Uterus (tissue), 2 donors: ENCODE measurements around the gene HHAT.

ENCODE experiments used
- POLR2A ChIP-seq, 2 donors: fragments of 450-650 bp; IDR thresholded peaks; one replicate each; pipeline ENCODE4 v1.6.1; 2016; ENCODE audit warnings: antibody characterized with exemption in 2 of 2, mild to moderate bottlenecking in 1 of 2, moderate library complexity in 1 of 2
- TF ChIP-seq, protein P1 (sequence below), 4 experiments: fragments of 200-600 bp in 2 of 4; fragments of 450-650 bp in 2 of 4; sonication (generic) in 2 of 4; IDR thresholded peaks; one replicate each; pipeline ENCODE4 v1.5.1; 2016 to 2019; ENCODE audit warnings: antibody characterized with exemption in 4 of 4, mild to moderate bottlenecking in 2 of 4, moderate library complexity in 1 of 4

DNA sequence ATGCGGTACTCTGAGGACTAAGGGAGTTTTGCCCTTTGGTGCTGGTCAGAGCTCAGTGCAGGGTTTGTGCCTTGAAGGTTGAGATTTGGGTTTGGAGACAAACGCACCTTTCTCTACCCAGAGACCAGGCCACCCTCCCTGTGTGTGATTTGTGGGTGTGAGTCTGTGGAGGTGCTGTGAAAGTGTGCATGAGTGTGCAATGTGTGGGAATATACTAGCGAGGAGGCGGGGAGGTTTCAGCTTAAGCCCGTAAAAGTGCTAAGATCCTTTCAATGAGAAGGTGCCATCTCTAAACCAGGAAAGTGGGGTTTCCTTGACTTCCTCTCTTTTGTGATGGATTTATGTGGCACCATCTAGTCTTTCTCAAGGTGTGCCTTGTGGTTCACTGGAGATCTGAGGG, 225.7 kb downstream of the HHAT start:
- TF ChIP-seq, protein P1, sequence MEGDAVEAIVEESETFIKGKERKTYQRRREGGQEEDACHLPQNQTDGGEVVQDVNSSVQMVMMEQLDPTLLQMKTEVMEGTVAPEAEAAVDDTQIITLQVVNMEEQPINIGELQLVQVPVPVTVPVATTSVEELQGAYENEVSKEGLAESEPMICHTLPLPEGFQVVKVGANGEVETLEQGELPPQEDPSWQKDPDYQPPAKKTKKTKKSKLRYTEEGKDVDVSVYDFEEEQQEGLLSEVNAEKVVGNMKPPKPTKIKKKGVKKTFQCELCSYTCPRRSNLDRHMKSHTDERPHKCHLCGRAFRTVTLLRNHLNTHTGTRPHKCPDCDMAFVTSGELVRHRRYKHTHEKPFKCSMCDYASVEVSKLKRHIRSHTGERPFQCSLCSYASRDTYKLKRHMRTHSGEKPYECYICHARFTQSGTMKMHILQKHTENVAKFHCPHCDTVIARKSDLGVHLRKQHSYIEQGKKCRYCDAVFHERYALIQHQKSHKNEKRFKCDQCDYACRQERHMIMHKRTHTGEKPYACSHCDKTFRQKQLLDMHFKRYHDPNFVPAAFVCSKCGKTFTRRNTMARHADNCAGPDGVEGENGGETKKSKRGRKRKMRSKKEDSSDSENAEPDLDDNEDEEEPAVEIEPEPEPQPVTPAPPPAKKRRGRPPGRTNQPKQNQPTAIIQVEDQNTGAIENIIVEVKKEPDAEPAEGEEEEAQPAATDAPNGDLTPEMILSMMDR (IDR thresholded peaks at IDR 0.05): no peak
- no peak for TF ChIP-seq POLR2A (IDR thresholded peaks at IDR 0.05)
